ENCODE data around the gene YJU2. TPM values are rescaled to one million over a fixed set of nuclear protein-coding genes. Genes with fewer than 3 reads are reported as not detected.

Gene YJU2
- total and polyA plus RNA-seq, 2 of the 13 experiments (the other 11 are each of a cell fraction or from before 2014, with no cell fraction given), result 9.3 to 17.9 TPM

GRCh38 chr19:4267101-4267900 lies 20.4 kb downstream of the YJU2 start (continued):
- TF ChIP-seq ATF7 (IDR thresholded peaks at IDR 0.05) (no peak), ATF7 (CRISPR knock-in tag; IDR thresholded peaks at IDR 0.05) (no peak), ZNF333 (CRISPR knock-in tag; IDR thresholded peaks at IDR 0.05; ENCODE audit: borderline replicate concordance) (no peak), ZHX1 (CRISPR knock-in tag; IDR thresholded peaks at IDR 0.05; ENCODE audit: low read depth) (no peak), ZNF513 (CRISPR knock-in tag; conservative IDR thresholded peaks at IDR 0.05) (no peak), TOPORS (CRISPR knock-in tag; IDR thresholded peaks at IDR 0.05) (no peak), TERF1 (CRISPR knock-in tag; IDR thresholded peaks at IDR 0.05) (0 out of 2 replicates have a peak, but pooled peaks have one; percentile 61), ZNF878 (CRISPR knock-in tag; IDR thresholded peaks at IDR 0.05) (no peak), TBX3 (IDR thresholded peaks at IDR 0.05; ENCODE audit: borderline replicate concordance) (no peak), NFE2 (CRISPR knock-in tag; IDR thresholded peaks at IDR 0.05) (no peak), CBX2 (IDR thresholded peaks at IDR 0.05; ENCODE audit: low read depth, low read length) (no peak), CBX2 (CRISPR knock-in tag; IDR thresholded peaks at IDR 0.05; ENCODE audit: low read depth) (no peak), FOXM1 (CRISPR knock-in tag; IDR thresholded peaks at IDR 0.05) (no peak), YEATS4 (CRISPR knock-in tag; IDR thresholded peaks at IDR 0.05; ENCODE audit: borderline replicate concordance) (no peak), NFIB (CRISPR knock-in tag; IDR thresholded peaks at IDR 0.05; ENCODE audit: borderline replicate concordance) (no peak), ZNF225 (CRISPR knock-in tag; IDR thresholded peaks at IDR 0.05) (no peak), ZNF317 (CRISPR knock-in tag; IDR thresholded peaks at IDR 0.05) (no peak), CENPT (CRISPR knock-in tag; IDR thresholded peaks at IDR 0.05; ENCODE audit: low read depth) (no peak), GATAD1 (CRISPR knock-in tag; IDR thresholded peaks at IDR 0.05) (0 out of 2 replicates have a peak, but pooled peaks have one; percentile 8), ZXDC (CRISPR knock-in tag; IDR thresholded peaks at IDR 0.05) (no peak), CCDC6 (CRISPR knock-in tag; IDR thresholded peaks at IDR 0.05) (no peak), MIER3 (CRISPR knock-in tag; IDR thresholded peaks at IDR 0.05; ENCODE audit: borderline replicate concordance) (no peak), ZFP36 (IDR thresholded peaks at IDR 0.05; ENCODE audit: borderline replicate concordance, low read depth, low read length, partially characterized antibody) (peak; percentile 48)
